GM18502 (cell line): ENCODE measurements around the gene PSMD11.

Source experiments
- ATAC-seq: cut with Tn5 transposase; IDR thresholded peaks from one replicate; pipeline ENCODE4 v1.9.1; 2021; ENCODE audit warnings: mild to moderate bottlenecking; ENCODE audit not compliant: unreplicated experiment, poor library complexity

PSMD11 gene

DNA sequence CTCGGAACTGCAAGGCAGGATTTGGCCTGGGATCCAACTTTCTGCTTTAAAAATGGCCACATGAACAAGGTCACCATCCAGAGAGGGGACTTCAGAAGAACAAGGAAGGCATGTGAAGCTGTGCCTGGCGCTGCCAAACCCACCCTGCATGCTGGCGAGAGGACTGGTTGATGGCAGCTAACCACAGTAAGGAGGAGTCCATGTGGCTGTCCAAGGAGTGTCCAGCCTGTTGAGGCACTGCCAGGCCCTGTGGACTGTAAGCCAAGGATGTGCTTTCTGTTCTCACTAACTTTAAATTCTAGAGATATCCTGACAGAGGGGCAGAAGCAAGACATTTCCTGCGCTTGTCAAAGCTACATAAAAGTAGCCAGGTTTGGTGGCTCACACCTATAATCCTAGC is 82.8 kb downstream of the PSMD11 start:
- no peak for ATAC-seq

GRCh38 chr17:32528825-32529224 is 84.5 kb downstream of the PSMD11 start:
- no peak for ATAC-seq

- ATAC-seq, result no peak
Measured at GRCh38 chr17:32529604-32530003, 85.3 kb downstream of the PSMD11 start.
